Mucosa of descending colon (tissue), 3 donors: ENCODE data around the gene GOLGA6A. TPM values are rescaled to one million over a fixed set of nuclear protein-coding genes. Genes with fewer than 3 reads are reported as not detected.
"Not testable (repeated sequence)": the region's sequence is repeated elsewhere in the genome, so short reads cannot be mapped to it uniquely, and the experiment has no call there.

ENCODE experiments used
- ATAC-seq: fragments of 200-7000 bp; cut with Tn5 transposase; one replicate; pipeline ENCODE4 v1.9.1; 2020; ENCODE audit warnings: mild to moderate bottlenecking, moderate library complexity
- DNase-seq, 3 donors: peaks; one replicate each; pipeline ENCODE4 v3.0.0-alpha.2; 2020
- H3K36me3 ChIP-seq: fragments of 200-600 bp; one replicate; pipeline ENCODE4 v1.8.0; 2021; ENCODE audit warnings: low read depth, mild to moderate bottlenecking
- H3K4me1 ChIP-seq: fragments of 200-600 bp; one replicate; pipeline ENCODE4 v1.8.0; 2021; ENCODE audit warnings: low read depth, mild to moderate bottlenecking
- H3K4me3 ChIP-seq: fragments of 200-600 bp; one replicate; pipeline ENCODE4 v1.8.0; 2021; ENCODE audit warnings: mild to moderate bottlenecking
- H3K9me3 ChIP-seq: fragments of 200-600 bp; one replicate; pipeline ENCODE4 v1.8.0; 2021; ENCODE audit warnings: mild to moderate bottlenecking
- CTCF ChIP-seq: fragments of 200-600 bp; IDR thresholded peaks from one replicate; pipeline ENCODE4 v1.8.0; 2022; ENCODE audit warnings: antibody characterized with exemption, mild to moderate bottlenecking
- intact Hi-C, 2 donors: fragments of 100-400 bp; cut with DNase I in 1 of 2; cut with micrococcal nuclease in 1 of 2; formaldehyde crosslinking; loops; one replicate each; pipeline versions ENCODE4 v1.11.0 to v1.11.1; 2022; cut with DNase I, micrococcal nuclease
- total RNA-seq, 3 donors: library from RNA; stranded (reverse); fragmentation: NEBNext Ultra II Directional in 2 of 3; extraction: Animal tissue kit (Norgen Biotek cat#: 25700) in 2 of 3; gene quantifications; one replicate each; pipeline versions ENCODE4 v1.2.1 to v1.2.4, GENCODE V29; 2021 to 2023
- donor health status: DM: no; HTN: no; CAD: no; lungs with moderate emphysema.
- donor health status: DM: no; HTN: no; CAD: no.
- donor health status: DM: no; HTN: yes; CAD: no.

GOLGA6A gene
- total RNA-seq, 3 donors from 2014 or later = not detected

DNA sequence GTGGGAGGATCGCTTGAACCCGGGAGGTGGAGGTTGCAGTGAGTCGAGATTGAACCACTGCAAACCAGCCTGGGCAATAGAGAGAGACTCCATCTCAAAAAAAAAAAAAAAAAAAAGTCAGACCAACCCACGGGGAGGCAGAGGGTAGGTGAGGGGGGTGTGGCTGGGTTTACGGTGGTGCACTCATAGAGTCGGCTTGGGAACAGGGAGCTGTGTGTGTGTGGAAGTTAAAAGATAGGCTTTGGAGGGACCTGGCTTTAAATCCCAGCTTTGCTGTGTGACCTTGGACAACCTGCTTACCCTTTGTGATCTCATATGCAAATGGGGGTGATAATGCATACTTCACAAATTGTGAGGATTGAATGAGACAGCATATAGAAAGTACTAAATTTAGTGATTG lies 38.1 kb upstream of the GOLGA6A start:
- Histone ChIP-seq H3K9me3 (no peaks in the 10 kb centered on the region), H3K36me3 (no peaks in the 10 kb centered on the region), H3K4me1 (no peaks in the 10 kb centered on the region), H3K4me3 (no peak overlapping the region)
- intact Hi-C loops = loop anchor here in 1 of 2 donors (10.0 kb wide), 1 partner anchor 194 kb away; no protein-coding TSS in a partner anchor
- no peak for TF ChIP-seq CTCF
- no peak for ATAC-seq
- DNase-seq = no peak

- Histone ChIP-seq H3K36me3 (no peaks in the 10 kb centered on the region), H3K4me3 (no peak overlapping the region), H3K4me1 (no peaks in the 10 kb centered on the region), H3K9me3 (no peaks in the 10 kb centered on the region)
- intact Hi-C loops = no loop called here
- ATAC-seq (no peak), DNase-seq (no peak)
- TF ChIP-seq CTCF = no peak
Measured at GRCh38 chr15:74109713-74110112, 27.4 kb upstream of the GOLGA6A start.

DNA sequence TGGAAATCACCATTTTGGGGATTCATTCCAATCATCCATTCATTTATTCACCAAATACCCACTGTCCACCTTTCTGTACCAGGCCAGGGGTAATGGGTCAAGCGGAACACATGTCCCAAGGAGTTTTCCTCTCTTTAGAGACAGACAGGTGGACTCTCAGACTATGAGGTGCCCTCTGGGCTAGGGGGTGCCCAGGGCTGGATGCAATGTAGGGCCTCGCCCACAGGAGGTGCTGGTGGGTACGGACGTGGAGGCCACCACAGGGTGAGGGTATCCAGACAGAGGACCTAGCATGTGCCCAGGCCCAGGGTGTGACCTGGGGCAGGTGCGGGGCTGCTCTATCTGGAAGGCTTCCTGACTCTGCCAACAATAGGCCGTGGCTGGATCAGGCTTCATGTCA lies 26.3 kb upstream of the GOLGA6A start:
- H3K4me1 ChIP-seq, H3K9me3 ChIP-seq, intact Hi-C loops, DNase-seq, H3K4me3 ChIP-seq, H3K36me3 ChIP-seq, ATAC-seq: not testable (repeated sequence)

- no peaks in the 10 kb centered on the region for H3K9me3 ChIP-seq
- ATAC-seq (no peak), DNase-seq (no peak)
- intact Hi-C loops = no loop called here
- no peak overlapping the region for H3K4me3 ChIP-seq
- no peaks in the 10 kb centered on the region for H3K4me1 ChIP-seq
- no peaks in the 10 kb centered on the region for H3K36me3 ChIP-seq
- TF ChIP-seq CTCF = no peak
Measured at GRCh38 chr15:74108111-74108510, 25.8 kb upstream of the GOLGA6A start.

- H3K4me1 ChIP-seq, intact Hi-C loops, H3K36me3 ChIP-seq, H3K4me3 ChIP-seq, H3K9me3 ChIP-seq: not testable (repeated sequence)
- peak; percentile 97 for ATAC-seq
- DNase-seq = peak; percentile 89 to 93 (median 92)
Measured at GRCh38 chr15:74099963-74100733, 17.8 kb upstream of the GOLGA6A start.

DNA sequence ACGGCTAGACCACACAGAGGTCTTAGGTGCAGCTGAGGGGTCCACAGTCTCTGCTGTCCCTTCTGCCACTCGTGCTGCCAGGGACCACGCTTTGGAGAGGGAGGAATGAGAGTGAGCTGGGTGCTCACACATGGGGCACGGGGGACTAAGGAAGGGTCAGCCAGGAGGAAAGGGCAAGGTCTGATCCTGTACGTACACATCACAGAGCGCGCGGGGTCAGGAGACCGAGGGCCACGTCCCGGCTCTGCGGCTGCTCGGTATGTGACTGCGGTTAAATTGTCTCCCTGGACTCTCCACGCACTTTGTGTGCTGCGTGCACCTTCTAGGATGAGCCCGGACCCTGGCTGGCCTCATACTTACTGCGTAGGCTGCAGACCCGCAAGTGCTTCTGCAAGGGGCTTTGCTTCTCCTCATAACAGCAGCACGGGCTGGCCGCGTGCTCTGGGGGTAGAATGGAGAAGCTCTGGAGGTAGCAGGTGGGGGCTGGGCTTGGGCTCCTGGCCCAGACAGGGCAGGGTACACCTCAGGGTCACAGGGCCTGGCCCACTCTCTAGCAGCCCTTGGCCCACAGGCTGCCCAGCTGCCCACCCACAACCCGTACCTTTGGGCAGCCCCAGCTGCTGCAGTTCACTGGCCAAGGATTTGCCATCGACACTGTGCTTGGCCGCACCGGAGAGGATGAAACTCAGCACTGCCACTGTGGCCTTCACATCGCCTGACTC lies 14.6 kb upstream of the GOLGA6A start:
- intact Hi-C loops, H3K9me3 ChIP-seq, DNase-seq: not testable (repeated sequence)

GRCh38 chr15:74095610-74096009 lies 13.3 kb upstream of the GOLGA6A start:
- ATAC-seq, H3K4me3 ChIP-seq, DNase-seq, intact Hi-C loops, H3K9me3 ChIP-seq, H3K4me1 ChIP-seq, H3K36me3 ChIP-seq: not testable (repeated sequence)

More for the DNA sequence above, 14.6 kb upstream of the GOLGA6A start:
- not testable (repeated sequence) for H3K4me3 ChIP-seq, ATAC-seq, H3K36me3 ChIP-seq, H3K4me1 ChIP-seq

DNA sequence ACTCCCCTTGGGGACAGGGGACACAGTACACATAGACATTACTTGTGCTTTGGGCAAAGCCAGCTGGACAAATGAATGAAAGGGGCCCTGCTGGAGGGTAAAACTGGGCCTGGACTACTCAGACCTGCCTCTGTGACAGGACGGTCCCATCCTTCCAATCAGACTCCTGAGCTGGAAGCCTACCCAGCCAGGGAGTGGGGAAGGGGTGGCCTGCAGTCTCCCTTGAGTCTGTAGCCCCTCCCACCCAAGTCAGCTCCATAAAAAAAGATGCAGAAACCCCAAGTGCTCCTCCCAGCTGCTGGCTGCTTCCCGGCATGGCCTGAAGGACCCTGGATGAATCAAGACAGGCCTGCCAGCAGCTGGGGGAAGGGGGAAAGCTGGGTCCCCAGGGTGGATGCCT lies 12.2 kb upstream of the GOLGA6A start:
- H3K36me3 ChIP-seq, ATAC-seq: not testable (repeated sequence)

GRCh38 chr15:74075781-74076180 lies 6.6 kb downstream of the GOLGA6A start:
- H3K4me1 ChIP-seq, intact Hi-C loops, H3K36me3 ChIP-seq, ATAC-seq, H3K9me3 ChIP-seq, DNase-seq, H3K4me3 ChIP-seq: not testable (repeated sequence)

More for the DNA sequence above, 12.2 kb upstream of the GOLGA6A start:
- intact Hi-C loops, DNase-seq, H3K4me3 ChIP-seq, H3K9me3 ChIP-seq, H3K4me1 ChIP-seq: not testable (repeated sequence)

DNA sequence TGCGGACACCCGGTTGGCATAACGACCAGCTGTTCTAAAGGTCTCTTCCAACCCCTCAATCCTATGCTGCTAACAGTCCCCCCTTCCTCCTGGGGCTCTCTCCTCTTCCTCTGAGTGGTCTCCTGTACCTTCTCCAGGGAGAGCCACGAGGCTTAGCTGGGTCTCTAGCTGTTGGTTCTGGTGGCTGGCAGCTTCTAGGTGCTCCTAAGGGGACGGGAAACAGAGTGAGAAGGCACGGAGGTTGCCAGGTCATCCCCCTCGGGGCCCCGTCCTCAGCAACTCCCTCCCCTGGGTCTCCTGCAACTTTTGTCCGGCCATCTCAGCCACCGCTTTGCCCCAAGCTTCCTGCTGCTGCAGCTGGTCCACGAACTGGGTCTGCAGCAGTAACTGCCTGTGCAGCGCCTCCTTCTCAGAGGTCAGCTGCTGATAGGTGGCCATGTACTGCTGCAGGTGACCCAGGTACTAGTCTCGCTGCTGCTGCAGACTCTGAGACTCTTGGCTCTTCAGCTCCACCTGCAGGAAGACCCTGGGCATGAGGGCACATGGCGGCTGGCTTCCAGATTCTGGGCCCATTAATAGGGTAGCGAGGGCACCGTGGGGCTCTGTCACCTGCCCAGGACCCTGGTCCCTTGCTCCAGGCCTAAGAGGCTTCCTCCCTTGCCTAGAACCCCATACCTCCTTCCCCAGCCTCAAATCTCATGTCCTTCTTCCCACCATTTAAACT lies 9.6 kb downstream of the GOLGA6A start:
- H3K4me3 ChIP-seq, H3K9me3 ChIP-seq, H3K36me3 ChIP-seq, ATAC-seq, intact Hi-C loops, H3K4me1 ChIP-seq: not testable (repeated sequence)
- DNase-seq = peak in 2 of 3 donors; percentile 59 to 63

GRCh38 chr15:74072132-74072531 lies 10.2 kb downstream of the GOLGA6A start:
- ATAC-seq, H3K4me1 ChIP-seq, H3K9me3 ChIP-seq, DNase-seq, H3K36me3 ChIP-seq, intact Hi-C loops, H3K4me3 ChIP-seq: not testable (repeated sequence)
